GM18499 (cell line): ENCODE data around the gene SNRPA1.
"Not testable (repeated sequence)": the region's sequence is repeated elsewhere in the genome, so short reads cannot be mapped to it uniquely, and the experiment has no call there.

ENCODE experiments used
- ATAC-seq: cut with Tn5 transposase; IDR thresholded peaks from one replicate; pipeline ENCODE4 v1.9.1; 2021; ENCODE audit warnings: moderate number of reproducible peaks; ENCODE audit not compliant: insufficient read depth, unreplicated experiment

Gene SNRPA1

GRCh38 chr15:101294731-101295606 lies at the start of gene SNRPA1:
Gene SNRPA1, minus strand, starts transcription at chr15:101295248. Its CDS starts 70 bp downstream, at chr15:101295178.
- peak; percentile 52 for ATAC-seq

GRCh38 chr15:101342056-101342455 lies 47.0 kb upstream of the SNRPA1 start:
- ATAC-seq: no peak

GRCh38 chr15:101338502-101339057 lies 43.5 kb upstream of the SNRPA1 start:
- no peak for ATAC-seq

- no peak for ATAC-seq
Observed at GRCh38 chr15:101337976-101338375, 42.9 kb upstream of the SNRPA1 start.

- not testable (repeated sequence) for ATAC-seq
Observed at GRCh38 chr15:101333907-101334789, 39.1 kb upstream of the SNRPA1 start.

GRCh38 chr15:101332061-101332467 lies 37.0 kb upstream of the SNRPA1 start:
- ATAC-seq: no peak

DNA sequence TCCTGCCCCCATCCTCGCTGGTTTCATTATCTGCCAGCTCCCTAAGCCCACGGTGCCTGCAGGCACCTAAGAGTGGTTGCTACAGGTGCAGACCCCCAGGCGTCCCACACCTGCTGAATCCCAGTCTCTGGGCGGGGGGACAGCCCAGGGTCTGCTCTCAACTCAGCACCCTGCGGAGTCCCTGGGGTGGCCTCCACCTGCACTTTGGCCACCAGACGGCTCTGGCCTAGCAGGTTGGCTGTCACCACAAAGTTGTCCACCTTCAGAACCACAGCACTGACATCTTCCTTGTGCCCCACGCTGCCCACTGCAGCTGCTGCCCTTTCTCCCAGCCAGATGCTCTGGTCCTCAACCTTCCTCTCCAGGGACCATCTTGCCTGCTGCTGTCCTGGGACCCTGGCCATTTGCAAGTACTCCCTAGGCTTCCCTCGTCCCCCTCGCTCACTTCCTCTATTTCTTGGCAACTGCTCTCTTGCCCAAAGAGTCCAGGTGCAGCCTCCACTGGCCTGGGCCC lies 34.9 kb upstream of the SNRPA1 start:
- ATAC-seq: no peak

GRCh38 chr15:101329309-101329863 lies 34.3 kb upstream of the SNRPA1 start:
- no peak for ATAC-seq

GRCh38 chr15:101328001-101328400 lies 33.0 kb upstream of the SNRPA1 start:
- no peak for ATAC-seq

- ATAC-seq: no peak
Observed at GRCh38 chr15:101327147-101327740, 32.2 kb upstream of the SNRPA1 start.

- no peak for ATAC-seq
Observed at GRCh38 chr15:101326462-101327146, 31.6 kb upstream of the SNRPA1 start.

- no peak for ATAC-seq
Observed at GRCh38 chr15:101326026-101326315, 30.9 kb upstream of the SNRPA1 start.

DNA sequence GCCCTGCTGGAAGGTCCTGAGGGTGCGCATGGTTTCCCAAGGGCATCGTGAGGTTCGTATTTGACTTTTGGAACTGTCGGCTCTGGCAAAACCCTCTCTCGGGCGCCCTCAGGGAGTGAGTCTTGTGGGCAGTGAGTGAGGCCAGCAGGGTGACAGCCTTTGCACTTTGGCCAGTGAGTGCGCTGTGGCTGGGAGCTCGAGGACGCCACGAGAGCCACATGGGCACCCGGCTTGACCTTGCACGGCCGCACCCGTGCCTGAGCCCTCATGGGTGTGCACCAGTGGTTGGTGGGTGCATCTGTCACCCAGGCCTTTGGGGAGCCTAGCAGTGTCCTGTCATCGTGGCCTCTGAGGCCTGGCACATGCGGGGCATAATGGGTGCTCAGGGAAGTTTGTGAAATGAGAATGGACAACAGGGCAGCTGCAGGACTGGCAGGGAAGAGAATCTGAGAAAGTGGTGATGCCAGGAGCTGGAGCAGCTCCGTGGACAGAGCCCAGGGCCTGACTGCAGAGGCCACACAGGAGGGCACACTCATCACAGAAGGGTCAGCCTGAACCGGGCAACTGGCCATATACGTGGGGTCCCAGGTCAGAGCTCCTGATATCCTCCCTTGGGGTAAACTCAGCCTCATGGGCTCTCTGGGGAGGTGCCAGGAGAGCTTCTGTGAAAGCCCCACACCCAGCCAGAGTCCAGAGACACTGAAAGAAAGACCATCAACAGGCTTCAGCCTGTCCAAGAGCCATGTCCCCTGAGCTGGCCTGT lies 30.4 kb upstream of the SNRPA1 start:
- ATAC-seq: no peak

DNA sequence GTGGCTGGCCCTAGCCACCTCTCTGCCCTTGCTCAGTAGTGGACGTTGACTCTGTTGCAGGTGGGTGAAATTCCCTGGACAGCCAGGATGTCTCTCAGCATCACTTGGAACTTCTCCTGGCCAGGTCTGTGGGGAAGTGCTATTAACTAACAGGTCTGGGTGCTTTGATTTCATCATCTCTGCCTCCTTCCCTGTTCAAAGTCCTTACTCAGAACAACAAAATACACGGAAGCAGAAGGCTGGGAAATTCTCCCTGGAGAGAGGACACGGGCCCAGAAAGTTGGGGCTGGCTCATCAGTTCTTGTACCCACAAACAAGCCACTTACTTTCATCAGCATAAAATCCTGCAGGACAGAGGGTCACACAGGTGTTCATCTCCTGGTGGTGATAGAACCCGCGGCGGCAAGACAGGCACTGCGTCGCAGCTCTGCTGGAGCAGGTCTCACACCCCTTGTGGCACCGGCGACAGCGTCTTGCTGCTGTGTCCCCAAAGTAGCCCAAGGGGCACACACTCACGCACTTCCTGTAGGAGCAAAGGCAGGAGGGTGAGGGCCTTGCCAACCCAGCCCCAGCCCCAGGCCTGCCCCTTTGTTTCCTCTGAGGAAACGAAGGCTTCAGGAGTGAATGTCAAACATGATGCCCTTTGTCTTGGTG lies 29.6 kb upstream of the SNRPA1 start:
- ATAC-seq: no peak

- no peak for ATAC-seq
Observed at GRCh38 chr15:101323793-101324523, 28.9 kb upstream of the SNRPA1 start.

- no peak for ATAC-seq
Observed at GRCh38 chr15:101322854-101323477, 27.9 kb upstream of the SNRPA1 start.

- no peak for ATAC-seq
Observed at GRCh38 chr15:101322016-101322695, 27.1 kb upstream of the SNRPA1 start.
